ENCODE measurements around the gene INSL3. TPM values are rescaled to one million over a fixed set of nuclear protein-coding genes. Genes with fewer than 3 reads are reported as not detected.

The INSL3 gene
- polyA plus RNA-seq, 1 donor (not counting 4 experiments of a cell fraction or from before 2014, with no cell fraction given), result not detected

DNA sequence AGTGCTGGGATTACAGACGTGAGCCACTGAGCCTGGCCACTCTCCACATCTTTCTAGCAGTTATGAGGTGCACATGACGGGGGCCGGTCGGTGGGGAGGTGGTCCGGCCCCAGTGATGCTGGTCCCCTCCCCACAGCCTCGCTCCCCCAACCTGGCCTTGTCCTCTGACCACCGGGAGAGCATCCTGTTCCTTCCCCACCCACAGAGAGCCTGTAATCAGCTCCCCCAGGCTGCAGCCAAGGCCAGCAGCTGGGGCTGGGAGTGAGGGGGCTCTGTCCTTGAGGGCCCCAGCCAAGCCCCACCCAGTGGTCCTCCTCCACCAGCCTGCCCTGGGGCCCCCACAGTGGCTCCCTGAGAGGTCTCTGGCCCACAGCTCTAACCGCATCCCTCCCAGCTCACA is 3.0 kb upstream of the INSL3 start:
- dilution Hi-C loops (cut with MboI; ENCODE audit: extremely low pct_ligation_motif_present, low sequenced_read_pairs), result no loop called here
- Histone ChIP-seq H2AFZ (ENCODE audit: control insufficient read depth, low read length) (no peak overlapping the region), H3K4me2 (ENCODE audit: control insufficient read depth, extremely low read depth, insufficient read depth, low read depth, low read length) (no peak overlapping the region), H3K9me3 (ENCODE audit: control insufficient read depth, low read depth, low read length) (no peaks in the 10 kb centered on the region), H3K9ac (ENCODE audit: control insufficient read depth, extremely low read depth, insufficient read depth, low read length) (no peak overlapping the region), H4K20me1 (ENCODE audit: control insufficient read depth, extremely low read depth, insufficient read depth, low read length) (no peaks in the 10 kb centered on the region), H3K36me3 (ENCODE audit: control insufficient read depth in 2 of 2, extremely low read depth in 1 of 2, insufficient read depth in 2 of 2, low read length in 2 of 2) (no peaks in the 10 kb centered on the region), H3K79me2 (ENCODE audit: control insufficient read depth, insufficient read depth, low read length) (no peaks in the 10 kb centered on the region), H3K27ac (ENCODE audit: control insufficient read depth, insufficient read depth, low read length) (no peak overlapping the region), H3K4me3 (ENCODE audit: control insufficient read depth in 2 of 3, extremely low read depth in 1 of 3, insufficient read depth in 2 of 3, low read depth in 1 of 3, low read length in 3 of 3) (no peak overlapping the region), H3K4me1 (ENCODE audit: control insufficient read depth, extremely low read depth, insufficient read depth, low read length) (no peaks in the 10 kb centered on the region), H3K9me1 (ENCODE audit: control insufficient read depth, extremely low read depth, insufficient read depth, low read length) (no peaks in the 10 kb centered on the region), H3K27me3 (ENCODE audit: control insufficient read depth, extremely low read depth, insufficient read depth, low read length) (no peaks in the 10 kb centered on the region)
- DNase-seq (ENCODE audit: low read depth, low spot score) (no peak), FAIRE-seq (no peak)
- TF ChIP-seq, protein P1, sequence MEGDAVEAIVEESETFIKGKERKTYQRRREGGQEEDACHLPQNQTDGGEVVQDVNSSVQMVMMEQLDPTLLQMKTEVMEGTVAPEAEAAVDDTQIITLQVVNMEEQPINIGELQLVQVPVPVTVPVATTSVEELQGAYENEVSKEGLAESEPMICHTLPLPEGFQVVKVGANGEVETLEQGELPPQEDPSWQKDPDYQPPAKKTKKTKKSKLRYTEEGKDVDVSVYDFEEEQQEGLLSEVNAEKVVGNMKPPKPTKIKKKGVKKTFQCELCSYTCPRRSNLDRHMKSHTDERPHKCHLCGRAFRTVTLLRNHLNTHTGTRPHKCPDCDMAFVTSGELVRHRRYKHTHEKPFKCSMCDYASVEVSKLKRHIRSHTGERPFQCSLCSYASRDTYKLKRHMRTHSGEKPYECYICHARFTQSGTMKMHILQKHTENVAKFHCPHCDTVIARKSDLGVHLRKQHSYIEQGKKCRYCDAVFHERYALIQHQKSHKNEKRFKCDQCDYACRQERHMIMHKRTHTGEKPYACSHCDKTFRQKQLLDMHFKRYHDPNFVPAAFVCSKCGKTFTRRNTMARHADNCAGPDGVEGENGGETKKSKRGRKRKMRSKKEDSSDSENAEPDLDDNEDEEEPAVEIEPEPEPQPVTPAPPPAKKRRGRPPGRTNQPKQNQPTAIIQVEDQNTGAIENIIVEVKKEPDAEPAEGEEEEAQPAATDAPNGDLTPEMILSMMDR (optimal IDR thresholded peaks at IDR 0.05 in 1 of 3, IDR thresholded peaks at IDR 0.05 in 1 of 3, conservative IDR thresholded peaks at IDR 0.05 in 1 of 3; ENCODE audit: extremely low read depth in 1 of 3, insufficient read depth in 2 of 3, low read length in 3 of 3), result no peak
- no peak for TF ChIP-seq EZH2 (IDR thresholded peaks at IDR 0.05; ENCODE audit: low read length)

DNA sequence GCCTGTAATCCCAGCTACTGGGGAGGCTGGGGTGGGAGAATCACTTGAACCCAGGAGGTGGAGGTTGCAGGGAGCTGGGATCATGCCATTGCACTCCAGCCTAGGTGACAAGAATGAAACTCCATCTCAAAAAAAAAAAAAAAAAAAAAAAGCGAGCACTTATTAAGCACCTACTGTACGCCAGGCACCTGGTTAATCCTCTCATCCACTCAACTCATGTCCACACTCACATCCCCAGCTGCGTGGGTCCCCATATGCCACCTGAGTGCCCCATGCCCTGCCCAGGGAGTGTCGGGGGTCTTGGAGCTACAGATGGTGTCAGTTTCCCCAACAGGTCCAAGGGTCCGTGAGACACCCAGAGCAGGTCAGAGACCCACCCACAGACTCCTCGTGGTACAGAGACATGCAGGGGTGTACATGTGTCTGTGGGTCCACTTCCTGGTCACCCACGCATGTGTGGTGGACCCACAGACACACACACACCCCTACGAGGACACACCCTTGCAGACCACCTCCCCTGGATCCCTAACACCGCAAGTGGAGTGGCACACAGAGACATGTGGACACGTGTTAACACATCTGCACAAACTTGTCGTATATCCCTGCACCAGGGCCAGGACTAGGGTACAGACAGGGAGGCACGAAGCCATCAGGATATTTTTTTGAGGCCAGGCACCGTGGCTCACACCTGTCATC is 3.5 kb downstream of the INSL3 start:
- TF ChIP-seq, protein P1 (optimal IDR thresholded peaks at IDR 0.05 in 1 of 3, IDR thresholded peaks at IDR 0.05 in 1 of 3, conservative IDR thresholded peaks at IDR 0.05 in 1 of 3; ENCODE audit: extremely low read depth in 1 of 3, insufficient read depth in 2 of 3, low read length in 3 of 3), result no peak
- TF ChIP-seq EZH2 (IDR thresholded peaks at IDR 0.05; ENCODE audit: low read length), result no peak
- H3K27me3 ChIP-seq (ENCODE audit: control insufficient read depth, extremely low read depth, insufficient read depth, low read length), result no peaks in the 10 kb centered on the region
- H3K79me2 ChIP-seq (ENCODE audit: control insufficient read depth, insufficient read depth, low read length), result no peaks in the 10 kb centered on the region
- DNase-seq (ENCODE audit: low read depth, low spot score) (no peak), FAIRE-seq (no peak)
- no peak overlapping the region for H3K4me3 ChIP-seq (ENCODE audit: control insufficient read depth in 2 of 3, extremely low read depth in 1 of 3, insufficient read depth in 2 of 3, low read depth in 1 of 3, low read length in 3 of 3)
- H4K20me1 ChIP-seq (ENCODE audit: control insufficient read depth, extremely low read depth, insufficient read depth, low read length), result no peaks in the 10 kb centered on the region
- H3K36me3 ChIP-seq (ENCODE audit: control insufficient read depth in 2 of 2, extremely low read depth in 1 of 2, insufficient read depth in 2 of 2, low read length in 2 of 2), result no peaks in the 10 kb centered on the region
- no peaks in the 10 kb centered on the region for H3K4me1 ChIP-seq (ENCODE audit: control insufficient read depth, extremely low read depth, insufficient read depth, low read length)
- H2AFZ ChIP-seq (ENCODE audit: control insufficient read depth, low read length), result no peak overlapping the region
- no peak overlapping the region for H3K9ac ChIP-seq (ENCODE audit: control insufficient read depth, extremely low read depth, insufficient read depth, low read length)
- no peaks in the 10 kb centered on the region for H3K9me1 ChIP-seq (ENCODE audit: control insufficient read depth, extremely low read depth, insufficient read depth, low read length)
- dilution Hi-C loops (cut with MboI; ENCODE audit: extremely low pct_ligation_motif_present, low sequenced_read_pairs), result no loop called here
- H3K4me2 ChIP-seq (ENCODE audit: control insufficient read depth, extremely low read depth, insufficient read depth, low read depth, low read length), result no peak overlapping the region
- H3K9me3 ChIP-seq (ENCODE audit: control insufficient read depth, low read depth, low read length), result no peaks in the 10 kb centered on the region
- no peak overlapping the region for H3K27ac ChIP-seq (ENCODE audit: control insufficient read depth, insufficient read depth, low read length)
